DMS53 treated with DMSO at 0.1 percent for 48 hours (cell line): Measurements from ENCODE around the gene ELOVL6.
"Not testable (repeated sequence)": the region's sequence is repeated elsewhere in the genome, so short reads cannot be mapped to it uniquely, and the experiment has no call there.

Experiments
- DNase-seq: peaks from one replicate; lab custom pipeline; 2025; ENCODE audit not compliant: unreplicated experiment; lab: John Stamatoyannopoulos, UW

ELOVL6 gene

GRCh38 chr4:110197529-110198042 is 829 bp downstream of the ELOVL6 start:
- no peak for DNase-seq

- peak; percentile 27 for DNase-seq
Observed at GRCh38 chr4:110196871-110197528, 1.4 kb downstream of the ELOVL6 start.

GRCh38 chr4:110196206-110196870 is 2.1 kb downstream of the ELOVL6 start:
- peak; percentile 25 for DNase-seq

GRCh38 chr4:110195561-110196205 is 2.7 kb downstream of the ELOVL6 start:
- DNase-seq = peak; percentile 25

GRCh38 chr4:110193822-110194761 is 4.3 kb downstream of the ELOVL6 start:
- DNase-seq = peak; percentile 89

- not testable (repeated sequence) for DNase-seq
Observed at GRCh38 chr4:110193287-110193686, 5.1 kb downstream of the ELOVL6 start.

GRCh38 chr4:110190249-110190648 is 8.2 kb downstream of the ELOVL6 start:
- no peak for DNase-seq

GRCh38 chr4:110188113-110188512 is 10.3 kb downstream of the ELOVL6 start:
- no peak for DNase-seq

GRCh38 chr4:110184791-110185155 is 13.6 kb downstream of the ELOVL6 start:
- DNase-seq = no peak

GRCh38 chr4:110184140-110184790 is 14.2 kb downstream of the ELOVL6 start:
- DNase-seq = no peak

- DNase-seq = peak; percentile 36
Observed at GRCh38 chr4:110183643-110184042, 14.8 kb downstream of the ELOVL6 start.

GRCh38 chr4:110183058-110183457 is 15.4 kb downstream of the ELOVL6 start:
- DNase-seq = no peak

GRCh38 chr4:110181890-110182289 is 16.5 kb downstream of the ELOVL6 start:
- no peak for DNase-seq

- DNase-seq = no peak
Observed at GRCh38 chr4:110175634-110176033, 22.8 kb downstream of the ELOVL6 start.

GRCh38 chr4:110172972-110173371 is 25.4 kb downstream of the ELOVL6 start:
- peak; percentile 55 for DNase-seq

- DNase-seq = no peak
Observed at GRCh38 chr4:110171971-110172370, 26.4 kb downstream of the ELOVL6 start.

- no peak for DNase-seq
Observed at GRCh38 chr4:110170861-110171260, 27.6 kb downstream of the ELOVL6 start.

GRCh38 chr4:110165382-110166286 is 32.8 kb downstream of the ELOVL6 start:
- DNase-seq = peak; percentile 13

- DNase-seq = no peak
Observed at GRCh38 chr4:110164856-110165255, 33.6 kb downstream of the ELOVL6 start.
